Ishikawa (cell line): ENCODE measurements around the gene CADM1.
A peak's percentile ranks its signal among the peaks of the same experiment; 100 is the strongest.

Experiments
- CEBPB ChIP-seq: IDR thresholded peaks from 2 replicates; pipeline ENCODE4 v1.6.1; 2012
- CREB1 ChIP-seq: IDR thresholded peaks from 2 replicates; pipeline ENCODE4 v1.6.1; 2012; ENCODE audit warnings: low read depth
- EGR1 ChIP-seq: IDR thresholded peaks from 2 replicates; pipeline ENCODE4 v1.6.1; 2012
- EP300 ChIP-seq: IDR thresholded peaks from 2 replicates; pipeline ENCODE4 v1.6.1; 2012; ENCODE audit warnings: borderline replicate concordance
- FOXM1 ChIP-seq: IDR thresholded peaks from 2 replicates; pipeline ENCODE4 v1.6.1; 2012; ENCODE audit warnings: low read depth, borderline replicate concordance
- NFIC ChIP-seq: IDR thresholded peaks from 2 replicates; pipeline ENCODE4 v1.6.1; 2012
- RAD21 ChIP-seq: IDR thresholded peaks from 2 replicates; pipeline ENCODE4 v1.6.1; 2012; ENCODE audit warnings: low read depth
- TAF1 ChIP-seq: IDR thresholded peaks from 2 replicates; pipeline ENCODE4 v1.6.1; 2012; ENCODE audit warnings: low read depth, mild to moderate bottlenecking
- TCF12 ChIP-seq: IDR thresholded peaks from 2 replicates; pipeline ENCODE4 v1.6.1; 2012; ENCODE audit warnings: low read depth
- TEAD4 ChIP-seq: IDR thresholded peaks from 2 replicates; pipeline ENCODE4 v1.6.1; 2012
- YY1 ChIP-seq: IDR thresholded peaks from 2 replicates; pipeline ENCODE4 v1.6.1; 2012; ENCODE audit warnings: low read depth
- ZBTB7A ChIP-seq: IDR thresholded peaks from 2 replicates; pipeline ENCODE4 v1.6.1; 2012; ENCODE audit warnings: low read depth
- TF ChIP-seq, protein P1 (sequence below): IDR thresholded peaks from 2 replicates; pipeline ENCODE4 v1.6.1; 2012
- TF ChIP-seq, protein P2 (sequence below): IDR thresholded peaks from 2 replicates; pipeline ENCODE4 v1.6.1; 2012
- TF ChIP-seq, protein P3 (sequence below): IDR thresholded peaks from 2 replicates; pipeline ENCODE4 v1.6.1; 2012; ENCODE audit warnings: low read depth, mild to moderate bottlenecking

Gene CADM1

DNA sequence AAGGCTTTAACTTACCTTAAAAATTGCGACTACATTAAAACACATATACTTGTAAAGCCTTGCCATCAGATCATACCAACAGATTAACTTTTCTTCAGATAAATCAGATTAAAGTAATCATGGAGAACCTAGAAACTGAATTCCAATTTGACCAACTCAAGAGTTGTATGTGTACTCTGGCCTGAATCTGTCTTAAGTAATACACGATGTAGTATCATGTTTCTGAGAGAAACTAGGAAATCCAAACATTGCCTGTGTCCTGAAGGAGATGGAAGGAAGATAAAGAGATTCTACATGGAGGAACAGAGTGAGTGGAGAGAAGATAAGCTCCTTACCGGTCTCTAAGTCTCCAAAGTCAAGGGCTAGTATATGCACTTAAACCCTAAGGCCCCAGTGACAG is 162.1 kb downstream of the CADM1 start:
- TF ChIP-seq CEBPB = no peak

DNA sequence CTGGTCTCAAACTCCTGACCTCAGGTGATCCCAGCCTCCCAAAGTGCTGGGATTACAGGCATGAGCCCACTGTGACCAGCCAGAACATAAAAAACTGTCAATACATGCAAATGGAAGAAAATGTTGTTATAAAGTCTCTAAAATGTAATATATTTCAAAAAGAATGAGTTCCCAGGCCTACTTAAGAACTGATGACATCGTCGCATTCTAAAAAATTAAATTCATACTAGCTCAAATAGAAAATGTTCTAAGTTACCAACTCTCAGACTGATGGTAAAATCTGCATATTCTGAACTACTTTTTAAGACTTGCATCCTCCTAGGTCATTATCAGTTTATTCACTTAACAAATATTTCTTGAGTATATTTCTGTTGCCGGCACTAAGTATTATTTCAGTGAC is 163.3 kb downstream of the CADM1 start:
- TF ChIP-seq, protein P1, sequence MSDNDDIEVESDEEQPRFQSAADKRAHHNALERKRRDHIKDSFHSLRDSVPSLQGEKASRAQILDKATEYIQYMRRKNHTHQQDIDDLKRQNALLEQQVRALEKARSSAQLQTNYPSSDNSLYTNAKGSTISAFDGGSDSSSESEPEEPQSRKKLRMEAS = no peak
- TF ChIP-seq EGR1 (no peak), RAD21 (no peak), NFIC (no peak), ZBTB7A (no peak), CREB1 (no peak), FOXM1 (no peak)
- TF ChIP-seq, protein P2, sequence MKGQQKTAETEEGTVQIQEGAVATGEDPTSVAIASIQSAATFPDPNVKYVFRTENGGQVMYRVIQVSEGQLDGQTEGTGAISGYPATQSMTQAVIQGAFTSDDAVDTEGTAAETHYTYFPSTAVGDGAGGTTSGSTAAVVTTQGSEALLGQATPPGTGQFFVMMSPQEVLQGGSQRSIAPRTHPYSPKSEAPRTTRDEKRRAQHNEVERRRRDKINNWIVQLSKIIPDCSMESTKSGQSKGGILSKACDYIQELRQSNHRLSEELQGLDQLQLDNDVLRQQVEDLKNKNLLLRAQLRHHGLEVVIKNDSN = no peak

DNA sequence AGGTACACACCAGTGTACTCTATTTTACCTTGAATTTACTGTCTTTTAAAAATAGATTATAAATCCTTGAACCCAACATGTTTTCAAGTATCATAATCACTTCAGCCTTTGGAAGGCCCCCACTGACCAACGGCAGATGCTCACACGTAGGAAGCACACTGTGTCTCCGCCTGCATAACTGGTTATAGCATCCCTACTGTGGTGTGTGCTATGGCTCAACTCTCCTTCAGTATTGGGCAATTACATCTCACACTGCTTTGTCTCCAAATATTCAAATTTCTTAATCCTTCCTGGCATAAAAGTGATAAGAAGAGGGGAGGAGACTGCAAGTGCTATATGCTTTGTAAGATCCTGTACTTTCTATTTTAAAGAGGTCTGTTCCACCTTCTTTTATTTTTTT is 165.7 kb downstream of the CADM1 start:
- TF ChIP-seq RAD21 = no peak
- no peak for TF ChIP-seq TAF1
- TF ChIP-seq, protein P1 = no peak
- TF ChIP-seq, protein P3, sequence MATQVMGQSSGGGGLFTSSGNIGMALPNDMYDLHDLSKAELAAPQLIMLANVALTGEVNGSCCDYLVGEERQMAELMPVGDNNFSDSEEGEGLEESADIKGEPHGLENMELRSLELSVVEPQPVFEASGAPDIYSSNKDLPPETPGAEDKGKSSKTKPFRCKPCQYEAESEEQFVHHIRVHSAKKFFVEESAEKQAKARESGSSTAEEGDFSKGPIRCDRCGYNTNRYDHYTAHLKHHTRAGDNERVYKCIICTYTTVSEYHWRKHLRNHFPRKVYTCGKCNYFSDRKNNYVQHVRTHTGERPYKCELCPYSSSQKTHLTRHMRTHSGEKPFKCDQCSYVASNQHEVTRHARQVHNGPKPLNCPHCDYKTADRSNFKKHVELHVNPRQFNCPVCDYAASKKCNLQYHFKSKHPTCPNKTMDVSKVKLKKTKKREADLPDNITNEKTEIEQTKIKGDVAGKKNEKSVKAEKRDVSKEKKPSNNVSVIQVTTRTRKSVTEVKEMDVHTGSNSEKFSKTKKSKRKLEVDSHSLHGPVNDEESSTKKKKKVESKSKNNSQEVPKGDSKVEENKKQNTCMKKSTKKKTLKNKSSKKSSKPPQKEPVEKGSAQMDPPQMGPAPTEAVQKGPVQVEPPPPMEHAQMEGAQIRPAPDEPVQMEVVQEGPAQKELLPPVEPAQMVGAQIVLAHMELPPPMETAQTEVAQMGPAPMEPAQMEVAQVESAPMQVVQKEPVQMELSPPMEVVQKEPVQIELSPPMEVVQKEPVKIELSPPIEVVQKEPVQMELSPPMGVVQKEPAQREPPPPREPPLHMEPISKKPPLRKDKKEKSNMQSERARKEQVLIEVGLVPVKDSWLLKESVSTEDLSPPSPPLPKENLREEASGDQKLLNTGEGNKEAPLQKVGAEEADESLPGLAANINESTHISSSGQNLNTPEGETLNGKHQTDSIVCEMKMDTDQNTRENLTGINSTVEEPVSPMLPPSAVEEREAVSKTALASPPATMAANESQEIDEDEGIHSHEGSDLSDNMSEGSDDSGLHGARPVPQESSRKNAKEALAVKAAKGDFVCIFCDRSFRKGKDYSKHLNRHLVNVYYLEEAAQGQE = no peak
- no peak for TF ChIP-seq EGR1
- no peak for TF ChIP-seq TCF12
- TF ChIP-seq FOXM1 = no peak
- no peak for TF ChIP-seq TEAD4

DNA sequence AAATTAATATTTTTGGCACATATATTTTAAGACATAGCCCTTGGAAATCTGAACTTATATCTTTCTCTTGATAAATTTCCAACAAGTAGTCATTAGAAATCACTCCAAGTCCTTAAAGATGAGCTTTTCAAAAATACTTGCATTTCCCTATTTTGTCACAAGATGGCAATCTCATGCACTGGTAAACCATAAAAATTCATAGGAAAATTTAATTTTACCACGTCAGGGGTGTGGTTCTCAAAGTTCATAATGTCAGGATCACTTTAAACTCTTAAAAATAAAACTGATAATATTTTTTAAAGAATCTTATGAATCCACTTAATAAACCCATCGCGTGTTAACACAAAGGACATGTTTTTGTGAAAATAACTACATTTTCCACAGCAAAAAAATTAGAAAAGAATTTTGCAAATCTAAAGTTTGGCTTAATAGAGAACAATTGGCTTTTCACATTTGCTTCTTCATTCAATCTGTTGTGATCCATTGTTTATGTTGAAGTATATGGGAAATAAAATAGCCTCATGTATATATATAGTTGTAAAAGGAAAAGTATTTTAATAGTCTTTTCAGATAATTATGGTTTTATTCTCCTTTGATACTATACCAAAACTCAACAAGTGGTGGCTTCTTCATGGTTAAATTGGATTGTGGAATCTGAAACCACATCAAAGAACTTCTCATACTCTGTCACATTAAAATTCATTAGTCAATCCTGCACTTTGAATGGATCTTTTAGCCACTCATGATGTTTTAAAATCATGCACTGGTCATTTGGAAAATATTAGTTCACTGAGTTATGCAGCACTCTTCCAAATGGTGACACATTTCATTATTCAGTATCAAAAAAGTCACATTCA is 169.1 kb downstream of the CADM1 start:
- TF ChIP-seq, protein P2 = no peak
- TF ChIP-seq RAD21 = peak; percentile 40

DNA sequence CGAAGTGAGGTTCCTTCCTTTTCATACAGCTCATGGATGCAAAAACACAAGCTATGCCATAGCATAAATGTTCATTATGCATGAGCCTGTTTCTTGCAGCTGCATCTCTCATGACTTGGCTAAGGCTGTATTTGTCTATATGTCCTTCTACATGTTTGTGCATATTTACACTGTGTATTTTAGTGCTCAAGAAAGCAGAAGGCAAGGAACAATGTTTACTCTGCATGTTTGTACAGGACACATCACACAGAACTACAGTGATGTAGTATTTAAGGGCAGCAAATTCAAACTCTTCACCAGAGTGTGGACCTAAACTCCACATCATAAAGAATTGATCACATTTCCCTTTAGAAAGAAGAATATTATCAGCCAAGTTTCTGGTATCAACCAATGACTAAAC is 170.3 kb downstream of the CADM1 start:
- TF ChIP-seq CEBPB (no peak), EP300 (no peak), TCF12 (no peak), NFIC (no peak), CREB1 (no peak), YY1 (no peak), ZBTB7A (no peak), RAD21 (no peak), EGR1 (no peak), FOXM1 (no peak), TAF1 (no peak), TEAD4 (no peak)
- TF ChIP-seq, protein P1 = no peak
- TF ChIP-seq, protein P3 = no peak
- TF ChIP-seq, protein P2 = no peak

DNA sequence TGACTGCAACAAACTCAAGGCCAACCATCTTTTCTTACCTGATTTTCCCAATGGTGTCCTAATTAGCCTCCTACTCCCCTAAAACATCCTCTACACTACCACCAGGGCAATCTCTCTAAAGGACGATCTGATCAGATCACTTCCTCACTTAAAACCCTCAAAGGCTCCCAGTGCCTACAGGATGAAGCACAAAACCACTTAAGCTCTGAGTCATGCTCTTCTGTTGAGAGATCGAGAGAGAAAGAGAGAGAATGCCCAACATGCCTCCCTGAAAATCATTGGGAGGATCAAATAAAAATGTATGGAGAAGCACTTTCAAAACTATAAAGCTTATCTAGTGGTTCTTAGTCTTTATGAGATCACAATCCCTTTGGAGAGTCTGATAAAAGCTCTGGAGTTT is 171.1 kb downstream of the CADM1 start:
- TF ChIP-seq, protein P3 = no peak
- TF ChIP-seq, protein P2 = no peak
- TF ChIP-seq FOXM1 = no peak
- no peak for TF ChIP-seq TCF12
- no peak for TF ChIP-seq CEBPB
- no peak for TF ChIP-seq TEAD4
- TF ChIP-seq, protein P1 = no peak
- TF ChIP-seq TAF1 = no peak
- no peak for TF ChIP-seq RAD21
- no peak for TF ChIP-seq EP300
- TF ChIP-seq EGR1 = no peak
- TF ChIP-seq NFIC = no peak
- no peak for TF ChIP-seq ZBTB7A
- no peak for TF ChIP-seq CREB1
- TF ChIP-seq YY1 = no peak
